ENCODE results near the gene ACAP1.
A peak's percentile ranks its signal among the peaks of the same experiment; 100 is the strongest.

- peak in 4 of 6 experiments; percentile 17 to 56 (median 36) for TF ChIP-seq CTCF (IDR thresholded peaks at IDR 0.05)
- no peak for TF ChIP-seq EP300 (IDR thresholded peaks at IDR 0.05)
- peak in 2 of 4 donors; percentile 64 to 92 for TF ChIP-seq POLR2A (IDR thresholded peaks at IDR 0.05)
Measured at GRCh38 chr17:7307686-7308624, 28.4 kb upstream of the ACAP1 start.

Data from upper lobe of left lung (tissue), 4 donors.